8988T (cell line): ENCODE results near the gene CEP85.
A peak's percentile ranks its signal among the peaks of the same experiment; 100 is the strongest.

Source experiments
- DNase-seq: peaks from one replicate; pipeline ENCODE4 v3.0.0; 2011

The CEP85 gene

GRCh38 chr1:26233903-26234643 is at the start of gene CEP85:
CEP85 (plus strand) TSS chr1:26234200; CDS start chr1:26239784, 5,584 bp downstream.
- peak; percentile 88 for DNase-seq

DNA sequence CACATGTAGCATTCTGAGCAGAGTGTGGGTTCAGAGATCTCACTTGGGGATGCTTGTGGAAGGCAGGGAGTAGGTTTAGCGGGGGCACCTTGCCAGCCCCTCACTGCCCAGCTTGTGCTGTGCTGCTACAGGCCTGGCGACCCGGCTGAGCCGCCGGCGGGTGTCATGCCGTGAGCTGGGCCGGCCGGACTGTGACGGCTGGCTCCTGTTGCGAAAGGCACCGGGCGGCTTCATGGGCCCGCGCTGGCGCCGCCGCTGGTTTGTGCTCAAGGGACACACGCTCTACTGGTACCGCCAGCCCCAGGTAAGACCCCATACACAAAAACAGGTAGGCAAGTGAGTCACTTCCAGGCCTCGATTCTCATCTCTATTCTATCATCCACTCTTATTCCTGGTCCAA is 49.1 kb upstream of the CEP85 start:
- DNase-seq: no peak

GRCh38 chr1:26187882-26188281 is 46.1 kb upstream of the CEP85 start:
- no peak for DNase-seq

DNA sequence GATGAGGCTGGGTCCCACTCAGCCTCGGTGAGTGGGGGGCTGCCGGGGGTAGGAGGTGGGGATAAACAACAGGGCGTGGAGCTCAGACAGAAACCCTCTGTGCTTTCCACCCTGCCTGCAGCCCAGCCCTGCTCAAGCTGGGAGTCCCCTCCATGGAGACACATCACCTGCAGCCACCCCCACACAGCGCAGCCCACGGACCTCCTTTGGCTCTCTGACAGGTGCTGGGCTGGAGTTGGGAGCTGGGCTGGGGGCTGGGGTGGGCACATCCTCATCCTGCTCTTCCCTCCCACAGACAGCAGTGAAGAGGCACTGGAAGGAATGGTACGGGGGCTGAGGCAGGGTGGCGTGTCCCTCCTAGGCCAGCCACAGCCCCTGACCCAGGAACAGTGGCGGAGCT is 45.5 kb upstream of the CEP85 start:
- no peak for DNase-seq

- DNase-seq: no peak
These were observed 44.7 kb upstream of the CEP85 start for GRCh38 chr1:26189331-26189730.

DNA sequence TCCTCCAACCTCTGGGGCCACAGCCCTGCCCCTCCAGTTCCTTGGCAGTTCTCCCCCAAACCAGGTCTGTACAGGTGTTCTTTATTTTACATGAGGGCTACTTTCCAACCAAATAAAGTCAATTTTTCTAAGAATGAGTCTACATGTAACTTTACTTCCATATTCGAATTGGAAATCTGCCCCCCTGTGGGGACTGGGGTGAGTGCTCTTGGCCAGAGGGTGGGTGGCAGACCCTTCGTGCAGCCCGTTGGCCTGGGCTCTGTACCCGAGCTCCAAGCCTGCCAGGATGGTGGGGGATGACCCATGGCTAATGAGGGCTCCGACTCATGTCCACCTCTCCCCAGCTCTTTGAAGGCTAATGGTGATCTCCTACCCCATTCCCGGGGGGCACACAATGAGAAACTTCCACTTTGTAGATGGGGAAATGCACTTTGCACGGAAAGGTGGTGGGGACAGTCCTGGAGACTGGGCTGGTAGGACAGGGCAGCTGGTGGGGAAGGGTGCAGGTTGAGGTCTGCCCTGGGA is 44.2 kb upstream of the CEP85 start:
- DNase-seq: no peak

GRCh38 chr1:26190373-26190987 is 43.5 kb upstream of the CEP85 start, which contains the start of gene CATSPER4:
CATSPER4 (plus strand) TSS chr1:26190602; CDS start chr1:26190628, 26 bp downstream.
- peak; percentile 81 for DNase-seq

GRCh38 chr1:26191739-26192138 is 42.3 kb upstream of the CEP85 start:
- no peak for DNase-seq

GRCh38 chr1:26195805-26196204 is 38.2 kb upstream of the CEP85 start:
- no peak for DNase-seq

- DNase-seq: no peak
These were observed 36.7 kb upstream of the CEP85 start for GRCh38 chr1:26197301-26197700.

DNA sequence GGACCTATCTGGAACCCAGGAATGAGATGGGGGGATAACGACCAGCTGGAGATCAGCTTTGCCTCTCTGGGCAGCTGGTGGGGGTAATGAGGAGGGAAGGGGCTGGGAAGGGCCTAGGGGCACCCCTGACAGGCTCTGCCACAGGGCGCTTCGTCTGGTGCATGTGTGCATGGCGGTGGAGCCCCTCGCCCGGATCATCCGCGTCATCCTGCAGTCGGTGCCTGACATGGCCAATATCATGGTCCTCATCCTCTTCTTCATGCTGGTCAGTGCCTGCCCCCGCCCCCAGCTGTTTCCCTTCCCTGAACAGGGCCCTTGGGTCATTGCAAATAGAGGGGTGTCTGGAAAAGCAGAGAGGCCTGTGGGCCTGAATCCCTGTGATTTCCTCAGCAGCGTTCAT is 36.2 kb upstream of the CEP85 start:
- DNase-seq: no peak

DNA sequence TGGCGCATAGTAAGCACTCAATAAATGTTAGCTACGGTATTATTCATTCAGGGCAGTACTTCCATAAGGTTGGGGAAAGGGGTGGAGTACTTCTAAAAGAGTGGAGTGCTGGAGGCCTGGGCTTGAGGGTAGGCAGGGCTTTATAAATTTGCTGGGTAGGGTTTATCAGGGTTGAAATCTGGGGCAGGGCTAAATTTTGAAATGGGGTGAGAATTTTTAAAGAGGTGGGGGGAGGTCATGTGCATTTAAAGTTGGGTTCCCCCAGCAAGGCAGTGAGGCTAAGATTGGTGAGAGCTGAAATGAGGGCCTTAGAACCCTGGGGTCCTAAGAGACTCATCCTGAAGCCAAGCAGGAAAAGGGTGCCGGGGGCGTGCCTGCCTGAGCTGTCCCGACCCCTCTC is 33.6 kb upstream of the CEP85 start:
- no peak for DNase-seq

GRCh38 chr1:26203642-26204318 is 30.2 kb upstream of the CEP85 start:
- no peak for DNase-seq

DNA sequence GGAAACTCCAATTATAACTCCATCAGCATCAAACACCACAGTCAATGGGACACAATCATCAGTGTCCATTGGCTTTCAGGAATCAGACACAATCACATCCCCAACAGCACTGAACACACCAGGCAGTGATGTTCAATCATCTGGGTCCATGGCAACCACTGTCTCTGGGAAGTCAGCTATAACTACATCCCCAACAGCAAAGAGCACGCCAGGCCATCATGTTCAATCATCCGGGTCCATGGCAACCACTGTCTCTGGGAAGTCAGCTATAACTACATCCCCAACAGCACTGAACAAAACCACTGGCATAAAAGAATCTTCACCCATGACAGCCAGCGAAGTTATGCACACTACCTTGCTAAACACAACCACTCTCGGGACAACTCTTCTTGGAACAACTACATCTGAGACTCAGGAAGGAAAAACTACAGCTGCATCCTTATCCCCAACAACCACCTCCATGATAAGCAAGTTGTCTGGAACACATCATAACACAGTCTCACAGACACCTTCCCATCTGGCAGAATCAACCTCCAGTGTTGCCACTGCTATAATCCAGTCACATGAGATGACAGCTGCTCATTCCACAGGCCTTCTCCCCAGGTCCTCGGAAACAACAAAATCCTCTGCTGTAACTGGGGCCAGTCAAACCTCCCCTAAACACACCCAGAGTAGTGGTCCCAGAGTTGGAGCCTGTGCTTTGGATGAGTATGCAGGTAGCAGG is 23.7 kb upstream of the CEP85 start:
- no peak for DNase-seq

GRCh38 chr1:26212726-26213125 is 21.3 kb upstream of the CEP85 start:
- no peak for DNase-seq

- DNase-seq: no peak
These were observed 20.6 kb upstream of the CEP85 start for GRCh38 chr1:26213335-26213905.

GRCh38 chr1:26215246-26215645 is 18.8 kb upstream of the CEP85 start:
- no peak for DNase-seq

DNA sequence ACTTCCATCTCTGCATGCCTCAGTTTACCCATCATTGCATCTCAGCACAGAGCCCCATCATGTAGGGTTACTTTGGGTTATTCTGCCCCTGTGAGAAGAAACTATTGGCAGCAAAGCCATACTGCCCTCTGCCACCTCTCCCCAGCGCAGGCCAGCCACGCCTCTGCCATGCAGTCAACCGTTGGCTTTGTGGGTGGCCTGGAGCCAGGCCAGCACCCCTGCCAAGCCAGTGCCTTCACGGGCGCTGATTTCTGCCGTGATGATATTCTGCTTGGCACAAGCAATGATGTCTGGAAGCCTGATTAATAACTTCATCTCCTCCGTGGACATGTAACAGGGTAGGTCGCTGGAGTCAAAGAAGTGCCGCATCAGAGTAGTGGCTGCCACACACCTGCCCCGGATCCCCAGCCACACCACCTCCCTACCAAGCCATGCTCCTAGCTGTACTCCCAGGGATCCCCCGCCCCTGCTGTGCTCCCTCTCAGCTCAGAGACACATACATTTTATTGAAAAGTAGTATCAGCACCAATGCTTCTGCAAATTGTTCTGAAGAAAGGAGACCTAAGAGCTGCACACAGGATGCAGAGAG is 15.0 kb upstream of the CEP85 start:
- no peak for DNase-seq

DNA sequence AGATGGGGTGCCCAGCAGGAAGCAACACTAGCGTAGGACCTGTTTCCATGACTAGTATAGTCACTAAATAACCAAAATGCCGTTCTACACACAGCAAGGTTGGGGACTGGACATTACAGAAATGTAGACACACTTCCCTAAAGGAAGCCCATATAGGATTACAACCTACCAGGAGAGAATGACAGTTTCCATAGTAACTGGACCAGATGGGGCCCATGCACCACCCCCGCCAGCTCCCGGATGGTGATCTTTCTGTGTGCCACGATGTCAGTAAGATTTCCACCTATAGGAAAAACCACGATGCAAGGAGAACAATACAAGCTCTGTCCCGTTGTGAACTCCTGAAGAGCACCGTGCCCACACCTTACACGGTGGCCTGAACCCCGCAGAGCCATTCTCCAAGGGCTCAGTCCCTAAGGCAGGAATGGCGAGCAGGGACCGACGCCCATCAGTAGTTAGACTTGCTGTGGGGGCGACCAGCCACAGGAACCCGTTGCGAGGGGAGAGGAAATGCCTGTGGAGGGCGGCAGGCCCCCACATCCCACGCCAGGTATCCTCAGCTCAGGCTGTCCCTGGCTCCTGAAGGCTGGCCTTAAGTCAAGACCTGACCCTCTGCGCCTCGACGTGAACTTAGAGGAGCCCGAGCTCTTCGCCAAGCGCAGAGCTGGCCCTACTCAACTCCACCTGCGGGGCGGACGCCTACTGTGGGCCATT is 13.6 kb upstream of the CEP85 start:
- no peak for DNase-seq

- DNase-seq: no peak
These were observed 12.9 kb upstream of the CEP85 start for GRCh38 chr1:26221094-26221493.

DNA sequence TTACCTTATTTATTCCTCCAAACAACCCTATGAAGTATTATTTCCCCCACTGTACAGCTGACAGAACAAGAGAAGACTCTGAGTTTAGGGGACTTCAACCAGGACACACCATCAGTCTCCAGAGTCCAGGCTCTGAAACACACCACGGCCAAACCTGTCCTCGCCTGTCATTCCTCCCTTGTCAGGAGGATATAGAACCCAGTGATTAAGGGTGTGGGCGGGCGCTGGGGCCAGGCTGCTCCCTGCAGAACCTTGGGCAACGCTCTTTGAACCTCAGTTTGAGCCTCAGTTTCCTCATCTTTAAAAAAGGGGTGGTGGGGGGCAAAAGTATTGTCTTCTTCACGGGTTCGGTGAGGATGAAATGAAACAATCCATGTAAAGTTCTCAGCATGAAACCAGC is 9.4 kb upstream of the CEP85 start:
- DNase-seq: no peak
